Mucosa of descending colon (tissue), 3 donors: ENCODE data around the gene NT5C3B. TPM values are rescaled to one million over a fixed set of nuclear protein-coding genes. Genes with fewer than 3 reads are reported as not detected.
A peak's percentile ranks its signal among the peaks of the same experiment; 100 is the strongest.

Experiments used
- ATAC-seq: fragments of 200-7000 bp; cut with Tn5 transposase; one replicate; pipeline ENCODE4 v1.9.1; 2020; ENCODE audit warnings: mild to moderate bottlenecking, moderate library complexity
- DNase-seq, 3 donors: peaks; one replicate each; pipeline ENCODE4 v3.0.0-alpha.2; 2020
- H3K36me3 ChIP-seq: fragments of 200-600 bp; one replicate; pipeline ENCODE4 v1.8.0; 2021; ENCODE audit warnings: low read depth, mild to moderate bottlenecking
- H3K4me1 ChIP-seq: fragments of 200-600 bp; one replicate; pipeline ENCODE4 v1.8.0; 2021; ENCODE audit warnings: low read depth, mild to moderate bottlenecking
- H3K4me3 ChIP-seq: fragments of 200-600 bp; one replicate; pipeline ENCODE4 v1.8.0; 2021; ENCODE audit warnings: mild to moderate bottlenecking
- H3K9me3 ChIP-seq: fragments of 200-600 bp; one replicate; pipeline ENCODE4 v1.8.0; 2021; ENCODE audit warnings: mild to moderate bottlenecking
- intact Hi-C, 2 donors: fragments of 100-400 bp; cut with DNase I in 1 of 2; cut with micrococcal nuclease in 1 of 2; formaldehyde crosslinking; loops; one replicate each; pipeline versions ENCODE4 v1.11.0 to v1.11.1; 2022; cut with DNase I, micrococcal nuclease
- total RNA-seq, 3 donors: library from RNA; stranded (reverse); fragmentation: NEBNext Ultra II Directional in 2 of 3; extraction: Animal tissue kit (Norgen Biotek cat#: 25700) in 2 of 3; gene quantifications; one replicate each; pipeline versions ENCODE4 v1.2.1 to v1.2.4, GENCODE V29; 2021 to 2023
- TF ChIP-seq, protein P1 (sequence below): fragments of 200-600 bp; IDR thresholded peaks from one replicate; pipeline ENCODE4 v1.8.0; 2022; ENCODE audit warnings: antibody characterized with exemption, mild to moderate bottlenecking
- donor health status: DM: no; HTN: no; CAD: no; lungs with moderate emphysema.
- donor health status: DM: no; HTN: no; CAD: no.
- donor health status: DM: no; HTN: yes; CAD: no.

The NT5C3B gene
- total RNA-seq, 3 donors from 2014 or later, result 17.8 to 46.5 (median 19.1) TPM

DNA sequence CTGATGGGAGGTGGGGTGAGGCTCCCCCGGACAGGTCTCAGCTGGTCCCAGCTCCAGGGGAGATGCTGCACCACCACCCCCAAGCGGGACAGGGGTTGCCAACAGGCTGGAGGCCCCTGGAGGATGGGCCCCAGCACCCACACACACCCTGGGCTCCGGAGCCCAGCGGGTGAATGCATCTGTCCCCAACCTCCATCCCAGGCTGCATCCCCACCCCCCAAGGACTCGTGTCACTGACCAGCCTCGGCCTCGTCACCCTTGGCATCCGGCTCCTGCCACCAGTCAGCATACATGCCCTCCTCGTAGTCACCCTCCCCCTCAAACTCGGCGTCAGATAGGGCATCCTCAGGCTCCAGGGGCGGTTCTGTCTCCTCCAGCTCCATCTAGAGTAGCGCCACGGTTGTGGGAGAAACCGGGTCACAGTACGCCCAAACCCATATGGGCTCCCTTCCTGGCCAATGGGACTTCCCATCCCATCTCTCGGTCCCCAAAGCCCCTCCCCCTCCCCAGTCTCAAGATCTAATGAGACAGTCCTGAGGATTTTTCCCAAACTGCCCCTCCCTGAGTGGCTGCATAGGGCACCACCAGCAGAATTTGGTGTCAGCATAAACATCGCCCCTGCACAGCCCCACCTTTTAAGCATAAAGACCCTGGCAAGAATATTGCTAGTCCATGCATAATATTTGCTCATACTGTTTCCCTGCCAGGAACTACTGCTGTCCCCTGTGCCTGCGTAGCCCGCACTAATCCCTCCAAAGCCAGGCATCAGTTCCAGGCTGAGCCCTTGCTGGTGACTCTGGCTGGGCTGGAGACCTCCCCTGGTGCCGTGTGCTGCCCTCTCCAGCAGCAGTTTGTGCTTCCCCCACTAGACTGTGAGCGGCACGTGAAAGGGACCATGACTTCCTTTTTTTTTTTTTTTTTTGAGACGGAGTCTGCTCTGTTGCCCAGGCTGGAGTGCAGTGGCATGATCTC lies 32.7 kb downstream of the NT5C3B start:
- no peak for DNase-seq
- H3K4me3 ChIP-seq, result no peak overlapping the region
- TF ChIP-seq, protein P1, sequence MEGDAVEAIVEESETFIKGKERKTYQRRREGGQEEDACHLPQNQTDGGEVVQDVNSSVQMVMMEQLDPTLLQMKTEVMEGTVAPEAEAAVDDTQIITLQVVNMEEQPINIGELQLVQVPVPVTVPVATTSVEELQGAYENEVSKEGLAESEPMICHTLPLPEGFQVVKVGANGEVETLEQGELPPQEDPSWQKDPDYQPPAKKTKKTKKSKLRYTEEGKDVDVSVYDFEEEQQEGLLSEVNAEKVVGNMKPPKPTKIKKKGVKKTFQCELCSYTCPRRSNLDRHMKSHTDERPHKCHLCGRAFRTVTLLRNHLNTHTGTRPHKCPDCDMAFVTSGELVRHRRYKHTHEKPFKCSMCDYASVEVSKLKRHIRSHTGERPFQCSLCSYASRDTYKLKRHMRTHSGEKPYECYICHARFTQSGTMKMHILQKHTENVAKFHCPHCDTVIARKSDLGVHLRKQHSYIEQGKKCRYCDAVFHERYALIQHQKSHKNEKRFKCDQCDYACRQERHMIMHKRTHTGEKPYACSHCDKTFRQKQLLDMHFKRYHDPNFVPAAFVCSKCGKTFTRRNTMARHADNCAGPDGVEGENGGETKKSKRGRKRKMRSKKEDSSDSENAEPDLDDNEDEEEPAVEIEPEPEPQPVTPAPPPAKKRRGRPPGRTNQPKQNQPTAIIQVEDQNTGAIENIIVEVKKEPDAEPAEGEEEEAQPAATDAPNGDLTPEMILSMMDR, result no peak
- H3K9me3 ChIP-seq, result no peaks in the 10 kb centered on the region
- no peaks in the 10 kb centered on the region for H3K36me3 ChIP-seq
- ATAC-seq, result no peak
- H3K4me1 ChIP-seq, result peaks cover 38% of the 10 kb centered on the region
- intact Hi-C loops, result loop anchor here (2.0 to 5.0 kb wide), 2 partner anchors 65 to 66 kb away; no protein-coding TSS in a partner anchor

DNA sequence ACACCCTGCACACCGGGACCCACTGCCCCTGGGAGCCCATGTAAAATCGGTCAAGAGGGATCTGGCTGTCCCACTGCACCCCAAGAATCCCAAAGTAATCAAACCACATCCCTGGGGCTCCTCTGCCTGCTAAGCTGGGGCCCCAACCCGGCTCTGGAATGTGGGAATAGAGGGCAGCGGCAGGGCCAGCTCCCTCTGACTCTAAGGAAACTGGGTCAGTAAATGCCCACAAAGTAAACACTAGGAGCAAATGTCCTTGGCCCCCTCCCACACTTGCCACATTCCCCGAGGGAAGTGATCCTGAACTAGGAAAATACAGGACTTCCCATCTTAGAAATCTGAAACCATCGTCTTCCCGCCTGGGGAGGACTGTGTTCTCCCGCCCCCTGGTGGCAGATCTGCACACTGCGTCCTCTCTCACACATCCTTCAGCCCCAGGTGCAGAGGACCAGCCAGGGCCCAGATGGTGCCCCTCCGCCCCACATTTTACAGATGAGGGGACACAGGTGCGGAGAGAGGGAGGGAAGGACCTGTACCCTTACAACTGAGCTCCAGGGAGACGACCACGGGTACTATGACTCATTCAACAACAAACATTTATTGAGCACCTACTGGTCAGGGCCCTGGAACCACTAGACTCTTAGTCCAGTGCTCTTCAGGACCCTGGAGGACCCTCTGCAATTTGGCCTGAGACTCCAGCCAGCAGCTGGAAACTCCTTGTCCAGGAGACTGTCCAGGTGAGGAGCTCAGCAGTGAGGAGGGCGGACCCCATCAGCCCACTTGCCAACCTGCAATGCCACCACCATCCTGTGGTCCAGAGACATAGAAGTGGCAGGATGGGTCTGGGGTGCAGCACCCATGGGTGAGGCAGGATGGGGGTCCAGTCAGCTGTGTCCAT lies 34.4 kb downstream of the NT5C3B start:
- Histone ChIP-seq H3K4me1 (peaks cover 23% of the 10 kb centered on the region), H3K4me3 (no peak overlapping the region), H3K9me3 (no peaks in the 10 kb centered on the region), H3K36me3 (no peaks in the 10 kb centered on the region)
- ATAC-seq (peak; percentile 78), DNase-seq (peak; percentile 82 to 95 (median 90))
- TF ChIP-seq, protein P1, result peak; percentile 83
- intact Hi-C loops, result loop anchor here (2.0 to 5.0 kb wide), 2 partner anchors 63 to 64 kb away; no protein-coding TSS in a partner anchor

DNA sequence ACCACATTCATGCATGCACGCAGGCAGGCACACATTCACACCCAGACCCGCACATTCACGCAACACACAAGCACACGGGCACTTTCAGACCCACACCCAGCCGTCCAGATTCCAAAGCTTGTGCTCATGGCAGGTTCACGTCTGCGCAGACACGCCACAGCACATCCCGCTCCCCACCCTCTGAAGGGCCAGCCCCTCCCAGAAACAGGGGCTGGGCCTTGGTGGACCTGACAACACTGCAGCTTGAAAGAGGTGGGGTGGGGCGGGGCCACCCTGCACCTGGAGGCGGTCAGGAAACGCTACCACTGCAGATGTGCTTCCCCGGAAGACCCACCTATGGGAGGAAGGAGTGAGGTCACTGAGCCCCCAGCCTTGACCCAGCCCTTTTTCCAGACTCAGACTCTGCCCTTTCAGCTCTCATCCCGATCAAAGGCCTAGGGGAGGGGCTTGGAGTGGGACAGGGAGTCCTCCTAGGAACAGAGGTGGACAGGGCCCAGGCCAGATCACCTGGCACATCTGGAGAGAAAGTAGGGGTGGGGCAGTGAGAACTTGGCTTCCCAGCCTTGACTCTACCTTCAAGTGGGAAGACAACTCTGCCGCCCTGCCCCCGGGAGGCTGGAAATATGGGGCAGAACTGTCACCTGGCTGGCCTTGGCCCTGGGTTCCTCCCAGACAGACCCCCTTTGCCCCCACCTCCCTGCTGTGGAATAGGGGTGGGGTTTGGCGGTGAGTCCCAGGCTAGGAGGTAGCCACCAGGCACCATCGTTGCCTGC lies 35.2 kb downstream of the NT5C3B start:
- ATAC-seq, result peak; percentile 92

DNA sequence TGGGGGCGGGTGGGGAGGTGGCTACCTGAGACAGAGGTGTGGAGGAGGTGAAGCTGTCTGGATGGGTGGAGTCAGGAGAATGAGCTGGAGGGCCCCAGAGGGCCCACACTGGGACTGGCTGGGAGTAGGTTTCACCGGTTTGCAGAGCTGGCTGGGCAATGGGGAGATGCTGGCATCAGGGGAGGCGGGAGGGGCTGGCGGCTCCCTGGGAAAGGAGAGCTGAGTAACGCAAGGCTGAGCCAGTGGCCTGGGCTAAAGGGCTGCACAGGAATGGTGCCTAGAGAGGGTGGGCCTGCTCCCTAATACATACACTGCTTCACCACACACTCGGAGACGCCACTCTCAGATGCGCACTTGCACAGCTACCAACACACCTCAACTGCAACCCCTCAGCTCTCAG lies 36.7 kb downstream of the NT5C3B start:
- ATAC-seq, result no peak
- no peak for DNase-seq
- Histone ChIP-seq H3K4me1 (peaks cover 23% of the 10 kb centered on the region), H3K4me3 (no peak overlapping the region), H3K9me3 (no peaks in the 10 kb centered on the region), H3K36me3 (no peaks in the 10 kb centered on the region)
- intact Hi-C loops, result no loop called here
- TF ChIP-seq, protein P1, result no peak

More for the DNA sequence above, 35.2 kb downstream of the NT5C3B start:
- Histone ChIP-seq H3K4me3 (no peak overlapping the region), H3K4me1 (peaks cover 20% of the 10 kb centered on the region), H3K9me3 (no peaks in the 10 kb centered on the region), H3K36me3 (no peaks in the 10 kb centered on the region)
- TF ChIP-seq, protein P1, result no peak
- intact Hi-C loops, result loop anchor here in 1 of 2 donors (5.0 kb wide), 1 partner anchor 63 kb away; no protein-coding TSS in a partner anchor
- peak; percentile 91 to 93 (median 91) for DNase-seq

DNA sequence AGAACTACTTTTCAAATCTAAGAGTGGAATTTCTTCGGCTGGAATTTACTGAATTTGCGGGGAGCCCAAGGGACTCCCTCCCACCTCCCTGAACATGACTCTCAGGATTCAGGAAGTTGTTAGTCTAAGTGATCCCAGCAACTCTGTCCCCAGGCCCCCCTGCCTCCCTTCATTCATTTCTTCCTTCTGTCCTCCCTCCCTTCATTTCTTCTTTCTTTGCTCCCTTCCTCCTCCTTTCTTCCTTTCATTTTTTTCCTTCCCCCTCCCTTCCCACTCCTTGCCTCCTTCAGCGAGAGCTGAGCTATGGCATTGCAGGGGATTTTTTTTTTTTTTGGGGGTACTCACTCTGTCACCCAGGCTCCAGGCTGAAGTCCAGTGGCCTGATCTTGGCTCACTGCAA lies 38.7 kb downstream of the NT5C3B start:
- DNase-seq (no peak), ATAC-seq (no peak)
- Histone ChIP-seq H3K36me3 (no peaks in the 10 kb centered on the region), H3K4me3 (no peak overlapping the region), H3K4me1 (peaks cover 42% of the 10 kb centered on the region), H3K9me3 (no peaks in the 10 kb centered on the region)
- intact Hi-C loops, result no loop called here
- TF ChIP-seq, protein P1, result no peak
